22Rv1 (cell line): ENCODE results near the gene RIT1.

Experiments
- H3K27ac ChIP-seq: fragments of 450-650 bp; 2 replicates; pipeline ENCODE4 v1.5.1; 2017
- ZFX ChIP-seq: fragments of 450-650 bp; IDR thresholded peaks from 2 replicates; pipeline ENCODE4 v1.6.1; 2017; ENCODE audit warnings: antibody characterized with exemption, borderline replicate concordance
- TF ChIP-seq, protein P1 (sequence below): fragments of 450-650 bp; IDR thresholded peaks from 2 replicates; pipeline ENCODE4 v1.5.1; 2017; ENCODE audit warnings: mild to moderate bottlenecking

Gene RIT1

DNA sequence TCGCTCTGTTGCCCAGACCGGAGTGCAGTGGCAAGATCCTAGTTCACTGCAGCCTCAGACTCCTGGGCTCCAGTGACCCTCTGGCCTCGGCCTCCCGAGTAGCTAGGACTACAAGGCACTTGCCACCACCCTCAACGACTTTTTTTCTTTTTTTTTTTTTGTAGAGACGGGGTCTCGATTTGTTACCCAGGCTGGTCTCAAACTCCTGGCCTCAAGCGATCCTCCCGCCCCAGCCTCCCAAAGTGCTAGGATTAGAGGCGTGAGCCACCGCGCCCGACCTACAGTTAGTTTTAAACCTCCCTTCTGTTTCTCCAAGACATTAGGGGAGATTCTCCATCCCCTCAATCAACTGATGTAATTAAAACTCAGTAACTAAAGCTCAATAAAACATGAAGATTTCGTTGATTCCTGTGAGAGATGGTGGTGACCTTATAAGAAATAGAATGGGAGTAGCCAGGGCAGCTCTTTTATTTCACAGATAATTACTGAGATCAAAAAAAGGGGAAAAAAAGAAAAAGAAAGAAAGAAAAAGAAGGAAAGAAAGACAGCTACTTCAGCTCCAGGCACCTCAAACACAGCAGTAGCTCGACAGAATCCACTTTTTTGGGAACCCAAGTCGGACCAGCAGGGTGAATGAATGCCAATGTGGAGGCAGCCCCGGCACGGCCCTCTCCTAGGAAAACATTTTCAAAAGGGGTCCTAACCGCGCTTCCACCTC is 54.7 kb downstream of the RIT1 start:
- H3K27ac ChIP-seq, result peak overlapping the region; percentile 70

DNA sequence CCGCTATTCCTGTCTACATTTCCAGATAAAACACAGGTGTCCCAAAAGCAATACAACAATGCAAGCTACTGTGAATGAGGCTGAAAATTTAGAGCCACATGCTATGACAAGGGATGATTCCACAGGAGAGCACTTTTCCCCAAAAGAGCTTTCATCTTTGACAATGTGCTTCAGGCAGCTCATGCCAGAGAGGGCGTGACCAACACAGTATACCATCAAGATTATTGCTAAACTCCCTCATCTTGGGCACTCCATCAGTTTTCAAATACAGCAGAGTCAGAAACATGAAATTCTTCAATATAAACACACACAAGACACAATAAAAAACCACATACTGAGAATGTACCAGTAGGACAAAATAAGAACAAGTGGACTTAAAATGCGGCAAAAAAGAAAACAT is 60.8 kb downstream of the RIT1 start:
- no peak overlapping the region for H3K27ac ChIP-seq
- TF ChIP-seq ZFX, result no peak
- TF ChIP-seq, protein P1, sequence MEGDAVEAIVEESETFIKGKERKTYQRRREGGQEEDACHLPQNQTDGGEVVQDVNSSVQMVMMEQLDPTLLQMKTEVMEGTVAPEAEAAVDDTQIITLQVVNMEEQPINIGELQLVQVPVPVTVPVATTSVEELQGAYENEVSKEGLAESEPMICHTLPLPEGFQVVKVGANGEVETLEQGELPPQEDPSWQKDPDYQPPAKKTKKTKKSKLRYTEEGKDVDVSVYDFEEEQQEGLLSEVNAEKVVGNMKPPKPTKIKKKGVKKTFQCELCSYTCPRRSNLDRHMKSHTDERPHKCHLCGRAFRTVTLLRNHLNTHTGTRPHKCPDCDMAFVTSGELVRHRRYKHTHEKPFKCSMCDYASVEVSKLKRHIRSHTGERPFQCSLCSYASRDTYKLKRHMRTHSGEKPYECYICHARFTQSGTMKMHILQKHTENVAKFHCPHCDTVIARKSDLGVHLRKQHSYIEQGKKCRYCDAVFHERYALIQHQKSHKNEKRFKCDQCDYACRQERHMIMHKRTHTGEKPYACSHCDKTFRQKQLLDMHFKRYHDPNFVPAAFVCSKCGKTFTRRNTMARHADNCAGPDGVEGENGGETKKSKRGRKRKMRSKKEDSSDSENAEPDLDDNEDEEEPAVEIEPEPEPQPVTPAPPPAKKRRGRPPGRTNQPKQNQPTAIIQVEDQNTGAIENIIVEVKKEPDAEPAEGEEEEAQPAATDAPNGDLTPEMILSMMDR, result no peak

More for the DNA sequence above, 54.7 kb downstream of the RIT1 start:
- no peak for TF ChIP-seq ZFX
- TF ChIP-seq, protein P1, result no peak

DNA sequence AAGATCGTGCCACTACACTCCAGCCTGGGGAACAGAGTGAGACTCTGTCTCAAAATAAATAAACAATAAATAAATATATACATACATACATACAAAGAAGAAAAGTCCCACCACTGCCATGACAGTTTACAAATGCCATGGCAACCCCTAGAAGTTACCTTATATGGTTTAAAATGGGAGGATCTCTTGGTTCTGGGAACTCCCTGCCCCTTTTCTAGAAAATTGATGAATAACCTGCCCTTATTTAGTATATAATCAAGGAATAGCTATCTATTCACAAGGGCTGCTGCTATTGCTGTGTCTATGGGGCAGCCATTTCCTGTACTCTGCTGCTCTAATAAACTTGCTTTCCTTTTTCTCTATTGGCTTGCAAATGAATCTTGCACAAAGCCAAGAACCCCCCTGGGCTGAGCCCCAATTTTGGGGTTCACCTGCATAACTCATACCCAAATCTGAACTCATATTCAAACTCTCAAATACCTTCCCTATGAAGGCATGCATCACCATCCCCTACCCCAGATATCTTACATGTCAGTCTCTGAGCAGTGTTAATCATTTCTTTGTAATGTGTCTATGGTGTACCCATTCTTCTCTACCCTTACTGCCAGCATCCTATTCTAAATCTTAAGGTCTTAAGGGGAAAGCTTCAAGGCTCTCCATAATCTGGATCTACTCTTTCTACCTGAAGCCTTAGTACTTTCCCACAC is 63.2 kb downstream of the RIT1 start:
- H3K27ac ChIP-seq, result no peak overlapping the region
- TF ChIP-seq, protein P1, result no peak
- no peak for TF ChIP-seq ZFX
